GM19372 (cell line): ENCODE data around the gene CBARP.

Experiments used
- ATAC-seq: cut with Tn5 transposase; IDR thresholded peaks from one replicate; pipeline ENCODE4 v1.9.1; 2021; ENCODE audit warnings: mild to moderate bottlenecking, low read depth, moderate library complexity; ENCODE audit not compliant: unreplicated experiment

The CBARP gene

GRCh38 chr19:1243768-1244692, 6.2 kb upstream of the CBARP start:
- no peak for ATAC-seq

DNA sequence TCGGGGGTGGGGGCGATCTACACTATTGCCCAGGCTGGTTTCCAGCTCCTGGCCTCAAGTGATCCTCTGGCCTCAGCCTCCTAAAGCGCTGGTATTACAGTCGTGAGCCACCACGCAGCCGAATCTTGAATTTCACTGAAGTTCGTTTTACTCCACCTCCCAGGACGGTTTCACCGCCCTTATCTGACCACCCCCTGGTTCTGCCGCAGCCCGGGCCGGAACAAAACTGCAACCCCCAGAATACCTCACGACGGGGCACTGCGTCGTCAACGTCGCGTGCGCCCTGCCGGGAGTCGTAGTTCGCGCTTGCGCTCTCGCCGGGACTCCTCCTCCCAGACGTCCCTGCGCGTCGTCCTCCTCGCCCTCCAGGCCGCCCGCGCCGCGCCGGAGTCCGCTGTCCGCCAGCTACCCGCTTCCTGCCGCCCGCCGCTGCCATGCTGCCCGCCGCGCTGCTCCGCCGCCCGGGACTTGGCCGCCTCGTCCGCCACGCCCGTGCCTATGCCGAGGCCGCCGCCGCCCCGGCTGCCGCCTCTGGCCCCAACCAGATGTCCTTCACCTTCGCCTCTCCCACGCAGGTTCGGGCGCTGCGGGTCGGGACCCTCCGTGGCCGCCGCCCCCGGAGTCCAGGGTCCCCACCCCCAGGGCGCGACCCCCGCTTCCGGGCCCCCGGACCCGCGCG, 3.8 kb upstream of the CBARP start, which contains the start of gene ATP5F1D:
TSS of gene ATP5F1D (plus strand) at position 335 of the 679 bp plus-strand sequence. CDS start at position 435, 100 bp downstream.
- no peak for ATAC-seq

DNA sequence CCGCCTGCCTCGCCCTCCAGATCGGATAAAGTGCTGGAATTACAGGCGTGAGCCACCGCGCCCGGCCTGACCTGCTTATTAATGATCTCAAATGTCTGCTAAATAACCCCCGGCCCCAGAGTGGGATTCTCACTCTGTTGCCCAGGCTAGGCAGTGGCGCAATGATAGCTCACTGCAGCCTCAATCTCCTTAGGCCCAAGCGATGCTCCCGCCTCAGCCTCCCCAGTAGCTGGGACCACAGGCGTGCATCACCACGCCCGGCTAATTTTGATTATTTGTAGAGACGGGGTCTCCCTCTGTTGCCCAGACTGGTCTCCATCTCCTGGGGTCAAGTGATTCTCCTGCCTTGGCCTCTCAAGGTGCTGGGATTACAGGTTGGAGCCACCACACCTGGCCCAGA, 3.1 kb upstream of the CBARP start:
- no peak for ATAC-seq

DNA sequence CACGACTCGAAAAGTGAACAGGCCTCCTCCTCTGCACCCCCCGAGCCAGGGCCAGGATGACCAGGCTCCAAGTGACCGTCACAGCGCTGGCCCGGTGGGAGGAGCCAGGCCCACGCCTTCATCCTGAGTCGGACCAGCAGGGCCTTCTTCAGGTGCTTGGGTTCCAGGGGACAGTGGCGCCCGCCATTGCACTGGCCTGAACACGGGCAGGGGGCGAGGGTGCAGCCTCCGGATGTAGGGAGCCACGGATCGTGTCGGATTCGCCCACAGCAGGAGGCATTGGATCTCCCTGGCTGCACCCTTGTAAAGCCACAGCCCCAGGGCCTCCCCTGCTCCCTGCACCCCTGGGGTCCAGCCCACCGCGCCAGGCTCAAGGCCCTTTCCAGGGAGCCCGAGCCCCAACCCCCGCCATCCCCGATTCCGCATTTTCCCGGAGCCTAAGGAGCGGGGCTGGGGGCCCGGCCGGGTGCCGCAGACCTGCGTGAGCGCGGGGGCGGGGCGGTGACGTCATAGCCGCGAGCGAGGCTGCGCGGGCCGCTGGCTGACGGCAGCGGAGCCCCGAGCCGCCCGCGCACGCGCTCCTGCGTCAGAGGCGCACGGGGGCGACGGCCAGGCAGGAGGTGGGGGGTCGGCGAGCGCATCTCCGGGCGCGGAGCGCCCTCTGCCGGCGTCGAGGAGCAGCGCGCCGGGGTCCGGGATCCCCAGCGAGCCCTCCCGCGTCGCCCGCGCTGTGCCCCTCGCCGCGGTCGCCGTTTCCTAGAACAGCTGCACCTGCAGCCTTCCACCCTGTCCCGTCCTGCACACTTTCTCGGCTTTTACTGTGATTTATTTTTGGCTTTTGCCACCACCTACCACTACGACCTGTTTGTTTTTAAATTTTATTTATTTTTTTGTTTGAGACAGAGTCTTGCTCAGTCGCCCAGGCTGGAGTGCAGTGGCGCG, 2.3 kb upstream of the CBARP start:
- ATAC-seq, result peak; percentile 47

- no peak for ATAC-seq
Observed at GRCh38 chr19:1239420-1239795, 1.6 kb upstream of the CBARP start.

DNA sequence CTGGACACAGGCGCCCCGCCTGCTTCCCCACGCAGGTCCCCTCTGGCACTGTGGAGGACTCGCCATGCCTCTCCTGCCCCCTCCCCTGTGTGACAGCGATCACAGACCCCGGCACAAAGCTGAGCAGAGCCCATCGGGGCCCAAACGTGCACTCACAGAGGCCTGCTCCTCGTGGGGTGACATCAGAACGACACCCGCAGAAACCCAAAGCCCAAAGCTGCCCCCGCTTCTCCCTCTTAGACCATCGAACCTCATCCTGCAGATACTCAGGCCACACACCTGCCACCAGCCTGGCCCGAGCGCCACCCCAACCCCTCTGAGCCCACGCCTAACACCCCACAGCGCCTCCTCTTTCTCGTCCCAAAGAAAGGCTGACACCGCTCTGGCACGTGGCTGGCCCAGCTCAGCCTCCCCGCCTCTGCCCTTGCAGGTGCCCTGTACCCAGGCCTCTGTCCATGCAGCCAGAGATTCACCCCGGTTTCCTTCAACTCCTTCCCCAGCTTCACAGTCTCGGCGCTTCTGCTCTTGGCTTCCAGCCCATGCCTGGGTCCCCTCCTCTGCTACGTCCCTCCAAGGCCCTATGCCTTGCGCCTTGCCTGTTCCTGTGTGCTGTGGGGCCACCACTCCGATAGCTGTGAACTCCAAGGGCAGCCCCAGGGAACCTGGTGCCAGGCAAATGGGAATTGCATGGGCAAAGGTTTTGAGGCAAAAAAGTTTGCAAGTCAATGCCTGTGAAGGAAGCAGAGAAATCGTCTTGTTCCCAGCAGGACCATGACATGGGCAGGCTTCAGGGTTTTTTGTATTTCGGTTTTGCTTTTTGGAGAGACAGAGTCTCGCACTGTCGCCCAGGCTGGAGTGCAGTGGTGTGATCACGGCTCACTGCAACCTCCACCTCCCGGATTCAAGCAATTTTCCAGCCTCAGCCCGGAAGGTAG, 831 bp upstream of the CBARP start:
- ATAC-seq, result no peak

DNA sequence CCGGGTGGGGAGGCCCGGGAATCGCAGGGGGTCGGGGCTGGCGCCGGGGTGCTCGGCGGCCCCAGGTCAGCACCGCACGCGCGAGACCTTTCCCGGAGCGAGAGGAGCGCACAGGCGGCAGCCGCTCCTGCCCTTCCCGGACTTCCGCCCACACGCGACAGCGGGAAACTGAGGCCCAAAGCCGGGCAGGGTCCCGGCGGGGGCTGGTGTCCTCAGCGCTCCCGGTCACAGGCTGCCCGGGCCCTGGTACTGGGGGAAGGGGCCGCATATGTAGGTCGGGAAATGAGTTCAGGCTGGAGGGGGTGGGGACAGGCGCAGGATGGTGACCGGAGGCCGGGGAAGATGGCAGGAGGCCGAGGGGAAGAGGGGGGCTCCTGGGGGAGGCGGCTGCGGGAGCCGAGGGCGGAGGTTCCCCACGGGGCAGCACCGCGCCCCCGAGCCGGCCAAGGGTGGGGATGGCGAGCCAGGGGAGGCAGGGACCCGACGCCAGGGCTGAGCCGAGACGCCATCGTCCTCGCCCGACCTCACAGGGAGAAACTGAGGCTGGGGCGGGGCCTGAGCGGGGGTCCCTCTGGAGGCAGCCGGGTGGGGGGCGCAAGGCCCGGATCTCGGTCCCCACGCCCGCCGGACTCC, 662 bp downstream of the CBARP start:
- ATAC-seq, result no peak

DNA sequence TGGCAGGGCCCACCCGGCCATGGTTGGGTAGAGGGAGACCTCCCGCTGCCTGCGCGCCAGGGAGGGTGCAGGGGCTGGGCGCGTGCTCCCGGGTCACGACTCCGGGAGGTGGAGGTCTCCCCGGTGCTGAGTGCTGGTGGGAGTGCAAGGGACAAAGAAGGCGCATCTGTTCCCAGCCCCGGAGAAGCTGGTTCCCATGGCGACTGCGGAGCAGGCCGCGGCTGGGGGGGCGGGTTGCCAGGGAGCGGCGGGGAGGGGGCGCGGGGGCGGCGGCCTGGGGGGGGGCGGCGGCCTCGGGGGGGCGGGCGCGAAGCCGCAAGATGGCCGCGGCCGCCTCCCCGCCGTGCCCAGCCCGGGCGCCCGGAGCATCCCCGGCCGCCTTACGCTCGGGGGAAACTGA, 1.2 kb downstream of the CBARP start:
- no peak for ATAC-seq

DNA sequence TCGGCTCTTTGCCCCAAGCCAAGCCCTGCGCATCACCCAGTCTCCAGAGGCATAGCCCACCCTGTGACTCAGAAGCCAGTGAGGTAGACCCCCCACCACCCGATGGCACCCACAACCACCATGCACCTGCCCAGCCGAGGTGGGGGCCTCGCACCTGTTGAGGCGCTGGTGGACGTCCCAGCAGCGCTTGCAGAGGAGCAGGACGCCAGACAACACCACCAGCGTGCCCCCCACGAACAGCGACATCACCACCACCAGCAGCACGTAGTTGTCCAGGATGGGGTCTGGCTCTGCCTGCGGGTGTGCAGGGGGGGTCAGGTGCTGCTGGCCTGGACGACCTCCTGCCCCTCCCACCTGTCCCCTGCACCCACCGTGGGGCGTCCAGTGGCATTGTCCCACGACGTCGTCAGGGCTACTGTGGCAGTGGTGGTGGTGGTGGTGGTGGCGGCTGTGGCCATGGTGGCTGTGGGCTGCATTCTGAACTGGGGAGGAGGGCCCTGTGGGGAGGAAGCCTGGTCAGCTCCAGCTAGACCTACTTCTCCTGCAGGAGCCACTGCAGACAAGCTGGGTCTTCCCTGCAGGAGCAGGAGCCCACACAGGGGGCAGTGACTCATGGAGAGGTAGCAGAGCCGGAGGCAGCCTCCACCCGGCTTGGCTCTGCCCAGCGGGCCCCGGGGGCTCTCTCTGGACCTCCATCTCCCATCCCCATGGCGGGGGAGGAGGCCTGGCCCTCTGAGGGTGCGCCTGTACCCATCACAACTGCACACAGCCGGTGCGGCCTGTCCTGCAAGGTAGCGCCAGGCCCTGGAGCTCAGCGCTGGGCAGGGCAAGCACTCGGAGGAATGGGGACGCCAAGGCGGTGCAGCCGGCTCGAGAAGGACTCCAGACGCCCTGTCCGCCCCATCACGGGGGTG, 1.9 kb downstream of the CBARP start:
- no peak for ATAC-seq

DNA sequence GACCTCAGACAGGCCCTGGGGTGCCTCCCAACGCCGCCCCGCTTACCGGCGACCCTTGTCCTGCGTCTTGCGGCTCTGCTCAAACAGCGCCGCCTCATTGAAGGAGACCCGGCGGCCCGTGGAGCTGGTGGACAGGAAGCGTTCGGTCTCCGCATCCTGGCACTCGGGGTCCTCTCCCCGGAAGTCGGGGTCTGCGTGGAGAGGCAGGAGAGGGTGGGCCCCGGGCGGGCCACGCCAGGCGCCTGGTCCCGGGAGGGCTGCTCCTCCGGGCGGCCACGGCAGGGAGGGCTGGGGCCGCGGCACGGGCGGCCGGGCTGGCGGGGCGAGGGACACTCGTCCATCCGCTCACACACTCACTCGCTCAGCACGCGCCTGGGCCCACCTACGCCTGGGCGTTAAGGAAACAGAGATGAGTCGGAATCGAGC, 2.8 kb downstream of the CBARP start:
- ATAC-seq, result no peak

DNA sequence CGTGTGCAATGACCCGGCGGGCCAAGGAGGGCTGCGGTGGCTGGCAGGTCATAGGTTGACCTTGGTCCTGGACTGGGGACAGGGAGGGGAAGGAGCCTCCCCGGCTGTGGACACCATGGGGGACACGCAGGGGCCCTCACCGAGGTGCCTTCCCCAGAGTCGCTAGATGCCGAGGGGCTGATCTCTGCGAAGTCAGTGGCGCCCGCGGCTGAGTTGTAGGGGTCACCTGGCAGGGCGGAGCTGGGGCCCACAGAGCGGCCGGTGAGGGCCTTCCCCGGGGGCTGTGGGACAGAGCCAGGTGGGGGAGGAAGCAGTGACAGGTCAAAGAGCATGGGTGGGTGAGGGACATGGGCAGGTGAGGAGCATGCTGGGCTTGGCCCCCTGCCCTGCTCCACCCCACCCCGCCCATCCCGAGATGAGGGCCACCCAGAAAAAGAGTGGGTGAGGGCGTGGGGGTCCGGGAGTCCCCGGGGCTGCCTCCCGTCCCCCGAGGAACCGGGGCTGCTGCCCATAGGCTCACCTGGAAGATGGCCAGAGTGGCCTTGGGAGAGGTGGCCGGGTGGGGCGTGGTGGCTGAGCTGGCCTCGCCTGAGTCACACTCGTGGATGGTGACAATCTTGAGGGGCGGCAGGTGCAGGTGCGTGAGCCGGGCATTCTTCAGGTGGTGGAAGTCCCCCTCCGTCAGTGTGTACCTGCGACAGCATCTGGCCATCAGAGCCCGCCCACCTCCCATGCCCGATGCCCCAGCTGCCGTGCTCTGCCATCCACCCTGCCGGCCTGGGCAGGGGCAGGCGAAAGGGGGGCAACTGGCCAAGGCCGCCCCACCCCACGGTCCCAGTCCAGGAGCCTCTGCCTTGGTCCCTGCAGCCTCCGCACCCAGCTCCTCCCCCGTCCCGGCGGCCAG, 3.5 kb downstream of the CBARP start:
- ATAC-seq, result no peak

DNA sequence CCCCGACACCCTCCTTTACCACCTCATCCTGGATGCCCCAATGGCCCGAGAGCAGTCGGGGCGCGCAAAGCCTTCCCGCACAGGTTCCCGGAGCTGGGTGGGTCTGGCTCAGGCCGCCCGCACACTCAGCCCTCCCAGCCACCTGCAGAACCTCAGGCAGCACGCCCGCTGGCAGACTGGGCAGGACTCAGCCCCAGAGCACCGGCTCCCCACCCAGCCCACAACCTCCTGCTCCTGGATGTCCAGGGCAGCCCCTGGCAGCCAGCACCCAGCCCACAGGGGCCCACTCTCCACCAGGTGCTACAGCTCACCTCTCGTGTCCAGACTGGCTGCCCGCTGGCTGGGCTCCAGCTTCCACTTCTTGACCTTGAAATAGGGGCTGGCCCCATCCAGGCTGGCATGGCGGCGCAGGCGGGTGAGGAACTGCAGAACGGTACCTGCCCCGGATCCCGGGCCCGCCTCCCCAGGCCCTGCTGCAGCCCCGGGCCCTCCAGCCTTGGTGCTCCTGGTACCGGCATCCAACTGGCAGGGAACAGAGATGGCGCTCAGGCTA, 4.6 kb downstream of the CBARP start:
- ATAC-seq, result no peak

DNA sequence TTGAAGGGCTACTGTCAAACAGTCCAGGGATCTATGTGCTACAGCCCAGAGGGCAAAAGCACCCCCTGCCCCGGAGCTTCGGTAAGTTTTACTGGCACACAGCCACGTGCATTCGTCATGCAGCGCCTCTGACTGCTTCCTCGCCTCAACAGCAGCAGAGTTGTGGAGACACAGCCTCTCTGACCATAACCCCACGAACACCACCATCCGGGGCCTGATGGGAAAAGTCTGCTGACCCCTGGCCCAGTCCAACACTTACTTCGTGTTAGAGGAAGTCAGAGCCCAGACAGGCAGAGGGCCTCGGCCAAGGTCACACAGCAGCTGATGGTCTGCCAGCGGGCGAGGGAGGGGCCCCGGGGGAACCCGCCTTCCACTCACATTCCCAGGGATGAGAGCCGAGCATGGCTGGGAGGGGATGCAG, 5.1 kb downstream of the CBARP start:
- no peak for ATAC-seq

DNA sequence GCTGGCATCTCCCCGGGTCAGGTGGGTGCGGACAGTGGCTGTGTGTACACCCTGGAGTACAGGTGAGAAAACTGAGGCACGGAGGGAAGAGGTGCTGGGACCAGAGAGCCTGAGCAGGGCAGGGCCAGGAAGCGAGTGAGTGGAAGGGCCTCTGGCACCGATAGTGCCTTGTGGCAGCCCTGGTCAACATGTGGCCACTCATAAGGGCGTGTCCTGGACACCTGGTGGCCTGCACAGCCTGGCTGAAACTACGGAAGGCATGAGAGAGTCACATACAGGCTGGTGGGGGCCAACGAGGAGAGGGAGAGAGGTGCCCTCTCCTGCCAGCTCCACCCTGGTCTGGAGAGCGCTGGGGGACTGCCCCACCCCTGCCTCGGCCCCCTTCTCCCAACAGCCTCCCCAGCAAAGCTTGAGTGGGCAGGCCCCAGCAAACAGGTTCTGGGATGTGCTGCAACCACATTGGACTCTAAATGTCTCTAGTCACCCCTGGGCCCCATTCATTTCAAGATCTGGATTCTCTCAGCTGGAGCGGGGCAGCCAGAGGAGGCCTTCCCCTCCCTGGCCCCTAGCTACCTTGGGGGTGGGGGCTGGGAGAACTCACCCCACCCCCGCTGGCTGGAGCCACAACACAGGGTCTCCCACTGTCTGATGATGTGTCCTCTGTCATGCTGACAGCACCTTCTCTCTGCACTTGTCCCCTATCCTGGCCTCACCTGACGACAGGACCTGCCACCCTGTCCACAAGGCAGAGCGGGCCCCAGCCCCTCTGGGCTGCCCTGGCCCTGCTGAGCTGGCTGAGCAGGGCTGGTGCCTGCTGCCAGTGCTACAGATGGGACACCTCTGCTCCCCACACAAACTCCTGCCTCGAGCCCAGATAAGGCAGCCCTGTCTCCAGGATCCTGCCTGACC, 5.8 kb downstream of the CBARP start:
- ATAC-seq, result no peak

- no peak for ATAC-seq
Observed at GRCh38 chr19:1230783-1231489, 6.9 kb downstream of the CBARP start.
